ENCODE measurements around the gene PRSS56. TPM values are rescaled to one million over a fixed set of nuclear protein-coding genes. Genes with fewer than 3 reads are reported as not detected.

The PRSS56 gene
- total and polyA plus RNA-seq, 2 of the 8 experiments (the other 6 are each of a cell fraction or from before 2014, with no cell fraction given) = 0.03 TPM; not detected in 1

GRCh38 chr2:232493701-232494474 lies 26.3 kb upstream of the PRSS56 start:
- Histone ChIP-seq H2BK20ac (ENCODE audit: low read length) (no peak overlapping the region), H3K56ac (replicated peaks; ENCODE audit: insufficient read length, low read depth, low read length) (no peak overlapping the region), H3K18ac (ENCODE audit: extremely low read depth, low read length) (no peak overlapping the region), H2AFZ (ENCODE audit: low read length) (no peak overlapping the region), H3K23ac (ENCODE audit: insufficient read length) (no peak overlapping the region), H3K14ac (ENCODE audit: insufficient read length) (no peak overlapping the region), H3K79me2 (ENCODE audit: control insufficient read depth in 1 of 2, insufficient read depth in 2 of 2, low read length in 2 of 2) (no peaks in the 10 kb centered on the region), H3K9ac (replicated peaks in 1 of 4; ENCODE audit: extremely low read depth in 1 of 4, low read depth in 3 of 4, low read length in 3 of 4) (no peak overlapping the region), H3K4me3 (ENCODE audit: extremely low read depth in 1 of 4, insufficient read depth in 2 of 4, low read depth in 3 of 4, low read length in 4 of 4) (no peak overlapping the region), H3K27ac (ENCODE audit: low read depth, low read length) (no peak overlapping the region), H4K5ac (ENCODE audit: insufficient read length, low read depth, low read length) (no peak overlapping the region), H4K20me1 (replicated peaks in 1 of 2; ENCODE audit: control insufficient read depth in 1 of 2, insufficient read depth in 2 of 2, low read length in 2 of 2) (peaks cover 0 to 1% of the 10 kb centered on the region in 2 experiments), H3K23me2 (ENCODE audit: low read depth, low read length) (peaks cover 1% of the 10 kb centered on the region; the same call in 1 of the 2 replicates), H4K8ac (ENCODE audit: extremely low read depth, insufficient read depth, low read length) (no peak overlapping the region; the same call in 1 of the 2 replicates), H2BK120ac (replicated peaks; ENCODE audit: low read depth, low read length) (no peak overlapping the region), H2BK5ac (ENCODE audit: low read depth, low read length) (no peak overlapping the region), H3K27me3 (replicated peaks in 1 of 4; ENCODE audit: control insufficient read depth in 3 of 4, extremely low read depth in 1 of 4, insufficient read depth in 3 of 4, low read length in 3 of 4) (peaks cover 0 to 6% (median 2%) of the 10 kb centered on the region in 4 experiments; a peak in 3 of 7 replicates), H2BK12ac (ENCODE audit: low read depth, low read length) (no peak overlapping the region), H2AK5ac (ENCODE audit: low read depth, low read length) (no peak overlapping the region), H3K36me3 (ENCODE audit: control insufficient read depth in 2 of 4, insufficient read depth in 4 of 4, low read length in 3 of 4) (no peaks in the 10 kb centered on the region), H3K4ac (replicated peaks; ENCODE audit: insufficient read length, low read depth, low read length) (no peak overlapping the region), H2BK15ac (ENCODE audit: low read length) (no peak overlapping the region), H3K9me3 (ENCODE audit: insufficient read depth in 2 of 2, low read depth in 1 of 2, low read length in 1 of 2) (no peaks in the 10 kb centered on the region), H3K4me1 (replicated peaks in 1 of 4; ENCODE audit: control insufficient read depth in 3 of 4, insufficient read depth in 4 of 4, low read length in 3 of 4) (peaks cover 0 to 26% (median 10%) of the 10 kb centered on the region in 4 experiments; a peak in 5 of 7 replicates), H3K79me1 (ENCODE audit: low read depth, low read length) (no peaks in the 10 kb centered on the region), H4K91ac (replicated peaks; ENCODE audit: insufficient read length, low read length) (no peak overlapping the region), H3K4me2 (ENCODE audit: insufficient read depth in 1 of 2, low read depth in 2 of 2, low read length in 2 of 2) (no peak overlapping the region)
- WGBS, 2 experiments (ENCODE audit: extremely low coverage in 1 of 2, insufficient coverage in 1 of 2, insufficient read length in 1 of 2, insufficient replicate concordance in 2 of 2, low coverage in 1 of 2, low lambda C conversion rate in 2 of 2, missing lambda C conversion rate in 1 of 2) = 79% methylated on average over 9 of the region's 10 CpGs; no CpG with 5 or more reads in 1 of the 2 experiments
- FAIRE-seq (no peak), DNase-seq (ENCODE audit: low read depth in 1 of 2, low spot score in 2 of 2) (no peak)
- ChIA-PET POLR2A (ENCODE audit: partially characterized antibody) (interaction anchor here (0.8 to 0.9 kb wide), 2 partner anchors 13 to 38 kb away, joined by 3 read pairs; no protein-coding TSS in a partner anchor), CTCF (ENCODE audit: partially characterized antibody) (interaction anchor here (0.6 to 2.4 kb wide), 19 partner anchors 9 to 158 kb away, joined by 3 to 7 read pairs (median 4); no protein-coding TSS in a partner anchor)
- no peak for TF ChIP-seq RNF2 (IDR thresholded peaks at IDR 0.05; ENCODE audit: borderline replicate concordance, low read depth, low read length, missing control alignments, poor library complexity, severe bottlenecking)
- TF ChIP-seq SP4 (IDR thresholded peaks at IDR 0.05; ENCODE audit: low read length) = no peak
- no peak for TF ChIP-seq TAF1 (IDR thresholded peaks at IDR 0.05; ENCODE audit: low read depth, low read length)
- TF ChIP-seq CTBP2 (IDR thresholded peaks at IDR 0.05; ENCODE audit: borderline replicate concordance, insufficient read depth, insufficient read length, low read length) = no peak
- TF ChIP-seq, protein P1, sequence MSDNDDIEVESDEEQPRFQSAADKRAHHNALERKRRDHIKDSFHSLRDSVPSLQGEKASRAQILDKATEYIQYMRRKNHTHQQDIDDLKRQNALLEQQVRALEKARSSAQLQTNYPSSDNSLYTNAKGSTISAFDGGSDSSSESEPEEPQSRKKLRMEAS (IDR thresholded peaks at IDR 0.05) = no peak
- no peak for TF ChIP-seq SIX5 (IDR thresholded peaks at IDR 0.05; ENCODE audit: low read depth, low read length)
- no peak for TF ChIP-seq TAF7 (optimal IDR thresholded peaks at IDR 0.05; ENCODE audit: borderline replicate concordance, low read depth, low read length)
- TF ChIP-seq POU5F1 (IDR thresholded peaks at IDR 0.05; ENCODE audit: low read depth, low read length) = no peak

Data from H1 (cell line).